Frontal cortex (tissue), 4 donors: ENCODE measurements around the gene MTMR3. TPM values are rescaled to one million over a fixed set of nuclear protein-coding genes. Genes with fewer than 3 reads are reported as not detected.

ENCODE experiments used
- DNase-seq, 2 donors: peaks; one replicate each; pipeline ENCODE4 v3.0.0; 2012; ENCODE audit warnings: low spot score in 2 of 2
- FAIRE-seq: peaks from 2 replicates; lab custom pipeline; 2012; peaks lifted over from hg19 to GRCh38; lab: Jason Lieb, UNC
- small RNA-seq: library from RNA; depleted of rRNA; stranded (forward); fragments of <200 nt; gene quantifications from one replicate; pipeline ENCODE3, GENCODE V24; 2014
- total RNA-seq: library from RNA; depleted of rRNA; stranded (reverse); fragments of >200 nt; gene quantifications from one replicate; pipeline ENCODE4 v1.2.3, GENCODE V29; 2014
- donor health status: control.
- donor health status: control.
- donor health status: control.

The MTMR3 gene
- total RNA-seq, 1 donor from 2014 or later: 66.0 TPM

GRCh38 chr22:30074147-30074546 lies 191.2 kb downstream of the MTMR3 start:
- no peak for DNase-seq
- no peak for FAIRE-seq

GRCh38 chr22:30074994-30075393 lies 192.0 kb downstream of the MTMR3 start:
- FAIRE-seq: no peak
- DNase-seq: no peak

DNA sequence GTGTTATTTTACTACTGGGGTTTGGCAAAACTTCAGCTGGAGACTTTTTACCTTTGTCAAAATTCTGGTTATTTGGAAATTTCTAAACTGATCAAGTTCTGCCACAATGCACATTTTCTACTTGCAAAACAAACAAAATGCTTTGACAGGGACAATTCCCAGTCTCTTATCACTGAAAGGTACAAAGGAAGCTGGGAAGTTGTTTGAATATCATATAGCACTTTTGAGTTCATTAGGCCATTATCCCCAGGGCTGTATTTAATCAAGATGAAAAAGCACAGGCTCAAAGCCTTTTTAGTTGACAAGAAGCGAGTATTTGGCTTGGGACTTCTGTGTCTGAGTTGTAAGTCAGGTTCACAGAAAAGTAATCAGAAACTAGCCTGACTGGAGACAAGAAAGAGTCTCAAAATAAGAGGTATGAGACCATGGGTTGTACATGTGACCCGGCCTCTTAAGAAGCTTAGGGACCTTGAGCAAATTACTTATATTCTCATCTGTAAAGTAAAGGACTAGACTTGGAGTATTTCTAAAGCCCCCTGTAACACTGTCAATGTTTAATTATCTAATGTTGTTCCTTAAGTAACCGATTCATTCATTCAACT lies 194.4 kb downstream of the MTMR3 start:
- FAIRE-seq (no peak), DNase-seq (no peak)

DNA sequence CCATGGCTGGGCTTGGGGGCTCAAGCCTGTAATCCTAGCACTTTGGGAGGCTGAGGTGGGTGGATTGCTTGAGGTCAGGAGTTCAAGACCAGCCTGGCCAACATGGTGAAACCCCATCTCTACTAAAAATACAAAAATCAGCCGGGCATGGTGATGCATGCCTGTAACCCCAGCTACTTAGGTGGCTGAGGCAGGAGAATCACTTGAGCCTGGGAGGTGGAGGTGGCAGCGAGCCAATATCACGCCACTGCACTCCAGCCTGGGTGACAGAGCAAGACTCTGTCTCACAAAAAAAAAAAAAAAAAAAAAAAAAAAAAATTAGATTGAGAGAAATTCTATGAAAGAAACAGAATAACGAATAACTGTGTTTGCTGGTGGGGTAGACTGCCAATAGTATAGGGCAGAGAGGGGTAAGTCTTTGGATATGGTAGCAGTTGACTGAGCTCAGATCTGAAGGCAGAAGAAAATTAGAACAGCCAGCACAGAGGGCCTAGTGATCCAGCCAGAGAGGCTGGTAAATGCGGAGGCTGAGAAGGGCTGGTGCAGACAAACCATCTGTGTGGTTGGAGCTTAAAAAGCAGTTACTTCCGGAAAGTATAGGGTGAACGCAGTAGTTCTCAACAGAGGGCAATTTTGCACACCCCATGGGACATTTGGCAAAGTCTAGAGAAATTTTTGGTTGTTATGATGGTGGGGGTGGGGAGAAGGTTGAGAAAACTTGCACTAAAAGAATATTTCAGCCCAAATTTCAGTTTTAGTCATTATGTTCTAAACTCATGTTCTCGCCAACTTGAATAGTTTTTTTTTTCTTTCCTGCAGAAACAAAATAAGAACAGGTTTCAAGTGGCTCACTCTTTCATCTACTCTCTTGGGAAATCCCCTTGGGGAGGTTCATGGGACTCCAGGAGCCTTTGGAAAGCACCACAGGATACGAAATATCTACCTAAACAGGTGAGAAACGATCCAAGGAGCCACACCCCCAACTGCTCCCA lies 195.6 kb downstream of the MTMR3 start:
- FAIRE-seq (no peak), DNase-seq (no peak)

DNA sequence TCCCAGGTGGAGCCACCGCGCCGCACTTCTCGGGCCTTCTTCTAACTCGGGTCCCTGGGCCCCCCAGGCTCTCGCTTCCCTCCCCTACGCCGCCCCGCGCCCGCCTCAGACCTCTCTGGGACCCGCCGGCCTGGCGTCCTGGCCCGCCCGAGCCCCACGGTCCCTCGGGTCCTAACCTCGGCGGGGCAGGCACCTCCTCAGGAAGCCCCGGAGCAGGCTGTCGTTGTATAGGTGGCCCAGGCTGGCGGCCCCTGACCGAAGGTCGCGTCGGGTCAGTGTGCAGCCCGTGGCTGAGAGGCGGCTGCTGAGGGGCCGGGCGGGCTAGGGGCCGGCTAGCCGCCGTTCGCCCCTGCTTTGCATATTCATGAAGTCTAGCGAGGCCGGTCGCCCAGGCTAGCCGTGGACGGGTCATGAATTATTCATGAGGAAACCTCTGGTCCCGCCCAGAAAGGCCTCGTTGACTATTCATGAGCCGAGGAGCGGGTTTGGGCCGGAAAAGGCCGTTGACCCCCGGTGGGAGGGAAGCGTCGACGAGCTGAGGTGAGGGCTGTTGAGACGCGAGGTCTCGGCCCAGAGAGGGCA lies 197.1 kb downstream of the MTMR3 start, which contains the start of gene HORMAD2:
Gene HORMAD2 (plus strand): TSS at position 513 of the 582 bp plus-strand sequence. CDS start 13,489 bp downstream, outside the sequence.
- no peak for FAIRE-seq
- DNase-seq: peak in 1 of 2 donors; percentile 58

Small RNA genes lying within 50 kb of the gene (small RNA-seq; reads per million reads assigned to genes)
- gene MIR6818 (not detected), gene RNU6-331P (not detected)

Other genes starting within 250 kb of the MTMR3 start
- gene CABP7, start 163.2 kb upstream of the MTMR3 start, total RNA-seq: 1.6 TPM
- 13.9 TPM for gene ZMAT5, start 116.2 kb upstream of the MTMR3 start, total RNA-seq
- 47.3 TPM for gene UQCR10, start 115.8 kb upstream of the MTMR3 start, total RNA-seq
- gene ASCC2, start 44.9 kb upstream of the MTMR3 start, total RNA-seq: 15.1 TPM
- gene HORMAD2, start 197.3 kb downstream of the MTMR3 start, total RNA-seq: 0.41 TPM